IMR-90 (cell line): ENCODE data around the gene COL5A2. TPM values are rescaled to one million over a fixed set of nuclear protein-coding genes. Genes with fewer than 3 reads are reported as not detected.

Experiments used
- ATAC-seq: fragments of 200-7000 bp; cut with Tn5 transposase; 2 replicates; pipeline ENCODE4 v1.9.1; 2020; ENCODE audit warnings: low read depth, mild to moderate bottlenecking, moderate library complexity
- BruUV-seq: library from RNA; stranded (reverse); fragments of 400-500 nt; replicated peaks from 2 replicates; lab custom pipeline; 2021; lab: Mats Ljungman, UMichigan
- CTCF ChIA-PET: fragments of 300-600 bp; formaldehyde crosslinking; extraction: SDS; loops from one replicate; lab custom pipeline; 2021; ENCODE audit warnings: antibody characterized with exemption; lab: Yijun Ruan, JAX
- POLR2A ChIA-PET: fragments of 300-600 bp; sonication (Branson Sonifier 250); formaldehyde crosslinking; loops from one replicate; lab custom pipeline; 2022; ENCODE audit warnings: antibody characterized with exemption; ENCODE audit not compliant: unreplicated experiment; lab: Charles Lee
- DNase-seq: peaks from one replicate; pipeline ENCODE4 v3.0.0; 2013
- H2AFZ ChIP-seq: replicated peaks from 2 replicates; pipeline ENCODE3; 2013; ENCODE audit warnings: low read length, mild to moderate bottlenecking; ENCODE audit not compliant: poor library complexity
- H2AK5ac ChIP-seq: 2 replicates; pipeline ENCODE4 v1.6.1; 2013; ENCODE audit warnings: low read depth, low read length, inconsistent platforms
- H2AK9ac ChIP-seq: replicated peaks from 2 replicates; pipeline ENCODE3; 2013; ENCODE audit warnings: mild to moderate bottlenecking, low read depth, low read length, moderate library complexity; ENCODE audit not compliant: poor library complexity
- H2BK120ac ChIP-seq: 2 replicates; pipeline ENCODE4 v1.6.1; 2013; ENCODE audit warnings: low read depth, low read length, inconsistent platforms
- H2BK15ac ChIP-seq: 3 replicates; pipeline ENCODE4 v1.6.1; 2013; ENCODE audit warnings: low read depth, low read length, inconsistent platforms
- H2BK20ac ChIP-seq: 2 replicates; pipeline ENCODE4 v1.6.1; 2013; ENCODE audit warnings: low read depth, mild to moderate bottlenecking, inconsistent platforms, low read length, moderate library complexity
- H2BK5ac ChIP-seq: 2 replicates; pipeline ENCODE4 v1.6.1; 2013; ENCODE audit warnings: mild to moderate bottlenecking, low read depth, low read length, inconsistent platforms; ENCODE audit not compliant: poor library complexity, severe bottlenecking
- H3K14ac ChIP-seq: replicated peaks from 2 replicates; pipeline ENCODE4 v1.6.1; 2013; ENCODE audit warnings: low read depth, low read length, inconsistent platforms
- H3K18ac ChIP-seq: 2 replicates; pipeline ENCODE4 v1.6.1; 2013; ENCODE audit warnings: low read depth, low read length, control low read depth
- H3K23ac ChIP-seq: 2 replicates; pipeline ENCODE4 v1.6.1; 2013; ENCODE audit warnings: low read depth, low read length, inconsistent platforms
- H3K27ac ChIP-seq: 2 replicates; pipeline ENCODE4 v1.5.1; 2013; ENCODE audit warnings: mild to moderate bottlenecking, control low read depth, low read length; ENCODE audit not compliant: insufficient read depth
- H3K27me3 ChIP-seq: 2 replicates; pipeline ENCODE4 v1.6.1; 2013; ENCODE audit warnings: low read length; ENCODE audit not compliant: control insufficient read depth, insufficient read depth
- H3K36me3 ChIP-seq: 2 replicates; pipeline ENCODE4 v1.6.1; 2013; ENCODE audit warnings: low read length, mixed read lengths; ENCODE audit not compliant: control insufficient read depth, insufficient read depth
- H3K4ac ChIP-seq: 2 replicates; pipeline ENCODE4 v1.6.1; 2013; ENCODE audit warnings: low read depth, low read length, inconsistent platforms
- H3K4me1 ChIP-seq: 2 replicates; pipeline ENCODE4 v1.6.1; 2013; ENCODE audit warnings: low read length, mixed read lengths; ENCODE audit not compliant: control insufficient read depth, insufficient read depth
- H3K4me2 ChIP-seq: 2 replicates; pipeline ENCODE4 v1.6.1; 2013; ENCODE audit warnings: low read depth, mild to moderate bottlenecking, control low read depth, low read length, moderate library complexity
- H3K4me3 ChIP-seq: 2 replicates; pipeline ENCODE4 v1.5.1; 2013; ENCODE audit warnings: low read depth, mild to moderate bottlenecking, control low read depth, low read length, moderate library complexity; ENCODE audit not compliant: insufficient read depth
- H3K56ac ChIP-seq: 2 replicates; pipeline ENCODE4 v1.6.1; 2013; ENCODE audit warnings: low read length, inconsistent platforms; ENCODE audit not compliant: insufficient read depth; ENCODE audit errors: extremely low read depth
- H3K79me1 ChIP-seq, 2 experiments: 2 replicates each; pipeline ENCODE4 v1.6.1; 2013; ENCODE audit warnings: low read length in 2 of 2, inconsistent platforms in 1 of 2, low read depth in 1 of 2
- H3K9ac ChIP-seq: 2 replicates; pipeline ENCODE4 v1.6.1; 2013; ENCODE audit warnings: low read depth, low read length, control low read depth
- H3K9me1 ChIP-seq: 2 replicates; pipeline ENCODE4 v1.6.1; 2013; ENCODE audit warnings: low read length, inconsistent platforms; ENCODE audit not compliant: insufficient read depth
- H3K9me3 ChIP-seq: 2 replicates; pipeline ENCODE4 v1.6.1; 2013; ENCODE audit warnings: low read length; ENCODE audit not compliant: control insufficient read depth, insufficient read depth
- H4K20me1 ChIP-seq: 2 replicates; pipeline ENCODE4 v1.6.1; 2013; ENCODE audit warnings: low read length, inconsistent platforms; ENCODE audit not compliant: insufficient read depth
- H4K5ac ChIP-seq: 2 replicates; pipeline ENCODE4 v1.6.1; 2013; ENCODE audit warnings: mild to moderate bottlenecking, low read depth, low read length, control low read depth
- H4K8ac ChIP-seq, 2 experiments: 2 replicates each; pipeline ENCODE4 v1.6.1; 2013; ENCODE audit warnings: low read depth in 2 of 2, low read length in 2 of 2, control low read depth in 1 of 2, inconsistent platforms in 1 of 2
- H4K91ac ChIP-seq: 2 replicates; pipeline ENCODE4 v1.6.1; 2013; ENCODE audit warnings: low read depth, low read length, inconsistent platforms; ENCODE audit not compliant: insufficient read depth
- CTCF ChIP-seq: conservative IDR thresholded peaks from 2 replicates; pipeline ENCODE4 v1.5.1; 2012; ENCODE audit warnings: mild to moderate bottlenecking, low read depth, low read length, improper control_type of control experiment
- RAD21 ChIP-seq: IDR thresholded peaks from 2 replicates; pipeline ENCODE4 v1.6.1; 2012; ENCODE audit warnings: low read length, improper control_type of control experiment
- RFX5 ChIP-seq: IDR thresholded peaks from 2 replicates; pipeline ENCODE4 v1.8.0; 2012; ENCODE audit warnings: low read depth, mild to moderate bottlenecking, low read length, moderate library complexity
- SMC3 ChIP-seq: fragments of 150-350 bp; IDR thresholded peaks from 2 replicates; pipeline ENCODE4 v1.6.1; 2016; ENCODE audit warnings: low read depth, mild to moderate bottlenecking, antibody characterized with exemption, low read length, moderate library complexity
- WGBS, 2 experiments: methylation state at CpG; one replicate each; pipeline versions ENCODE4 v1.1.5 to v1.1.7; 2013; ENCODE audit warnings: missing lambda C conversion rate in 2 of 2; ENCODE audit not compliant: insufficient read length in 1 of 2; ENCODE audit errors: extremely low coverage in 2 of 2; 5-methylcytosine and 5-hydroxymethylcytosine counted together
- dilution Hi-C: fragments of 300-500 bp; cut with HindIII; formaldehyde crosslinking; loops from one replicate; pipeline ENCODE4 v1.14.3; 2018; ENCODE audit warnings: low sequenced_read_pairs; ENCODE audit not compliant: unreplicated experiment
- in situ Hi-C: fragments of 300-500 bp; cut with MboI; formaldehyde crosslinking; loops from 3 replicates; pipeline ENCODE4 v1.14.3; 2019; ENCODE audit warnings: low sequenced_read_pairs, inconsistent platforms, mixed read lengths
- intact Hi-C: fragments of 100-400 bp; cut with micrococcal nuclease; formaldehyde crosslinking; loops from 2 replicates; pipeline ENCODE4 v1.10.0; 2022
- polyA plus RNA-seq, 3 experiments: library from polyadenylated mRNA; depleted of rRNA; stranded (reverse); fragments of >200 nt; gene quantifications; 2 replicates each; pipeline ENCODE4 v1.2.3, GENCODE V29; 2012; ENCODE audit warnings: low replicate concordance in 1 of 3
- total RNA-seq: library from RNA; depleted of rRNA; stranded (reverse); fragments of >200 nt; gene quantifications from 2 replicates; pipeline ENCODE4 v1.2.3, GENCODE V29; 2012

Gene COL5A2
- total and polyA plus RNA-seq, 2 of the 4 experiments (the other 2 are of a cell fraction) = 181 to 257 TPM

DNA sequence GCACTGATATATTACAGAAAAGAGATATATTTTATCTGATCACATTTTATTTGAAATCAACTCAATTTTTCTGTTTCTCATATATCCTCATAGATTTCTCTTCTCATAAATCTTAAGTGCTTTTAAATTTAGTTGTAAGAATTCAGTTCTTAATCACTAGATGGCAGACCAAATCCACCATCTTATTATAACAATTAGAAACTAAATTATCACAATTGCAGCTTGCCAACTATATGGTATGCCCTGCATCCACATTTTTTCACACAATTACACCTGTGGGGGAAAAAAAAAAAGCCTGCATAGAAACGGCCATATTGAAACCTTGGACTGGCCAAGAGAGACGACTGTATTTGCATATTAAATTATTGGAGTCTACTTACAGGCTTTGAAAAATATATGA lies 64.4 kb downstream of the COL5A2 start:
- CTCF ChIA-PET = interaction anchor here (0.6 kb wide), 1 partner anchor 33 kb away, joined by 3 read pairs; no protein-coding TSS in a partner anchor
- peak; percentile 38 for DNase-seq
- Histone ChIP-seq H3K9me3 (no peaks in the 10 kb centered on the region), H3K14ac (no peak overlapping the region), H4K8ac (no peak overlapping the region; a peak in 1 of 4 replicates), H3K4me2 (no peak overlapping the region), H3K27me3 (no peaks in the 10 kb centered on the region), H2AK9ac (no peak overlapping the region), H2BK120ac (no peak overlapping the region), H3K9me1 (peaks cover 7% of the 10 kb centered on the region), H3K23ac (no peak overlapping the region), H3K18ac (no peak overlapping the region), H3K36me3 (peaks cover 7% of the 10 kb centered on the region), H3K9ac (peak overlapping the region; percentile 32; the same call in 1 of the 2 replicates), H3K27ac (peak overlapping the region; percentile 61; the same call in 1 of the 2 replicates), H3K4me3 (no peak overlapping the region), H3K4ac (no peak overlapping the region), H3K79me1 (peaks cover 18 to 47% of the 10 kb centered on the region in 2 experiments), H4K91ac (no peak overlapping the region), H2BK15ac (no peak overlapping the region), H4K5ac (no peak overlapping the region), H4K20me1 (peaks cover 14% of the 10 kb centered on the region; the same call in 1 of the 2 replicates), H3K56ac (no peak overlapping the region), H2BK5ac (peak overlapping the region; percentile 89), H2AFZ (no peak overlapping the region), H2AK5ac (no peak overlapping the region), H2BK20ac (no peak overlapping the region), H3K4me1 (peaks cover 17% of the 10 kb centered on the region)
- no CpG with 5 or more reads among the region's 2 CpGs for WGBS, 2 experiments
- intact Hi-C loops (loop anchor here (5.0 kb wide), 1 partner anchor 172 kb away; no protein-coding TSS in a partner anchor), dilution Hi-C loops (no loop called here), in situ Hi-C loops (no loop called here)
- POLR2A ChIA-PET = interaction anchor here (1.0 kb wide), 1 partner anchor 62 kb away, joined by 8 read pairs; no protein-coding TSS in a partner anchor
- no TSS peak for BruUV-seq
- ATAC-seq = no peak
- TF ChIP-seq CTCF = peak; percentile 32
- peak; percentile 48 for TF ChIP-seq RAD21
- peak; percentile 40 for TF ChIP-seq SMC3
- TF ChIP-seq RFX5 = no peak
